ENCODE measurements around the gene RIPK1. TPM values are rescaled to one million over a fixed set of nuclear protein-coding genes. Genes with fewer than 3 reads are reported as not detected.
A peak's percentile ranks its signal among the peaks of the same experiment; 100 is the strongest.

The RIPK1 gene
- total RNA-seq, 4 donors from 2014 or later = 8.6 to 12.0 (median 10.3) TPM

DNA sequence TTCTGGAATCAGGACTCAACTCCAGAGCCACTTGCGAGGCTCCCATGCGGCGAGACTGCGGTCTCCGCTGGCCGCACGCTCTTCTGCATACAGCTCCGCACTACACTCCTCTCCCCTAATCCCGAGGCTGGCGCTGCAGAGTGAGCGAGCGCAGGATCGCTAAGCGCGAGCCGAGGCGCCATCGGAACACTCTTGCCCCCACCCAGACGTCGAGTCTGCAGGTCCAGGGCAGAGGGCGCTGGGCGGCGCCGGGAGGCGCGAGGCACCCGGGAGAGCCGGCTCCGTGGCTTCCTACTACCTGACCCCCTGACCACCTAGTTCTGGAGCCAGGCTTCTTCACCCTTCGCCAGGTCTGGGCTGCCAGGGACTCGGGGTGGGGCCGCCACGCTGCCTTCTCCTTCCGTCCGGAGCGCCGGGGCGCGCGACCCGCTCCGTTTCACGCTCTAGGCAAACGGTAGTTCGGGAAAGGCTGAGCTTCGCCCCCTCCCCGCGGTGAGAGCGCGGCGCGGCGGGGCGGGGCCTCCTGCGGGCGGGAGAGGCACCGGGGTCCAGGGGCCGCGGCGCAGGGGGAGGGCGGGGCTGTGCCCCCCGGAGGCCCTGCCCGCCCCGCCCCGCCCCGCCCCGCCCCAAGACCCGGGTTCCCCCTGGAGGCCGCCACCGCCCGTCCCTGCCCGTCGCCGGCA is 94.4 kb downstream of the RIPK1 start:
- TF ChIP-seq POLR2A (IDR thresholded peaks at IDR 0.05) = peak; percentile 36 to 60
- TF ChIP-seq, protein P1, sequence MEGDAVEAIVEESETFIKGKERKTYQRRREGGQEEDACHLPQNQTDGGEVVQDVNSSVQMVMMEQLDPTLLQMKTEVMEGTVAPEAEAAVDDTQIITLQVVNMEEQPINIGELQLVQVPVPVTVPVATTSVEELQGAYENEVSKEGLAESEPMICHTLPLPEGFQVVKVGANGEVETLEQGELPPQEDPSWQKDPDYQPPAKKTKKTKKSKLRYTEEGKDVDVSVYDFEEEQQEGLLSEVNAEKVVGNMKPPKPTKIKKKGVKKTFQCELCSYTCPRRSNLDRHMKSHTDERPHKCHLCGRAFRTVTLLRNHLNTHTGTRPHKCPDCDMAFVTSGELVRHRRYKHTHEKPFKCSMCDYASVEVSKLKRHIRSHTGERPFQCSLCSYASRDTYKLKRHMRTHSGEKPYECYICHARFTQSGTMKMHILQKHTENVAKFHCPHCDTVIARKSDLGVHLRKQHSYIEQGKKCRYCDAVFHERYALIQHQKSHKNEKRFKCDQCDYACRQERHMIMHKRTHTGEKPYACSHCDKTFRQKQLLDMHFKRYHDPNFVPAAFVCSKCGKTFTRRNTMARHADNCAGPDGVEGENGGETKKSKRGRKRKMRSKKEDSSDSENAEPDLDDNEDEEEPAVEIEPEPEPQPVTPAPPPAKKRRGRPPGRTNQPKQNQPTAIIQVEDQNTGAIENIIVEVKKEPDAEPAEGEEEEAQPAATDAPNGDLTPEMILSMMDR (IDR thresholded peaks at IDR 0.05 in 4 of 5, conservative IDR thresholded peaks at IDR 0.05 in 1 of 5) = peak in 1 of 5 experiments; percentile 30

GRCh38 chr6:3163248-3163594 is 94.9 kb downstream of the RIPK1 start:
- Histone ChIP-seq H3K9me3 (no peaks in the 10 kb centered on the region), H3K27ac (peak overlapping the region; percentile 87 to 91 (median 88)), H3K4me1 (peaks cover 4% of the 10 kb centered on the region in 2 donors), H3K27me3 (no peaks in the 10 kb centered on the region), H3K36me3 (no peaks in the 10 kb centered on the region), H3K4me3 (peak overlapping the region; percentile 71 to 99 (median 82))
- DNase-seq = no peak
- intact Hi-C loops (cut with DNase I; ENCODE audit: low total_unique reads) (loop anchor here (2.0 to 5.0 kb wide), 2 partner anchors 96 kb away; partner anchors contain the start of genes PSMG4 and RIPK1), in situ Hi-C loops (cut with MboI; ENCODE audit: low sequenced_read_pairs in 4 of 4) (no loop called here)
- peak; percentile 5 to 22 for ATAC-seq
- TF ChIP-seq POLR2A (IDR thresholded peaks at IDR 0.05) = no peak
- TF ChIP-seq, protein P1 (IDR thresholded peaks at IDR 0.05 in 4 of 5, conservative IDR thresholded peaks at IDR 0.05 in 1 of 5) = peak in 1 of 5 experiments; percentile 12

More for the DNA sequence above, 94.4 kb downstream of the RIPK1 start:
- H3K27ac ChIP-seq = peak overlapping the region; percentile 87 to 91 (median 88)
- ATAC-seq = peak; percentile 74 to 82
- H3K4me1 ChIP-seq = peaks cover 4% of the 10 kb centered on the region in 2 donors
- no peaks in the 10 kb centered on the region for H3K36me3 ChIP-seq
- DNase-seq = peak; percentile 40 to 60
- no peaks in the 10 kb centered on the region for H3K9me3 ChIP-seq
- H3K4me3 ChIP-seq = peak overlapping the region; percentile 71 to 99 (median 82)
- H3K27me3 ChIP-seq = no peaks in the 10 kb centered on the region
- in situ Hi-C loops (cut with MboI; ENCODE audit: low sequenced_read_pairs in 4 of 4) (no loop called here), intact Hi-C loops (cut with DNase I; ENCODE audit: low total_unique reads) (loop anchor here (2.0 to 5.0 kb wide), 2 partner anchors 95 to 96 kb away; partner anchors contain the start of genes PSMG4 and RIPK1)

DNA sequence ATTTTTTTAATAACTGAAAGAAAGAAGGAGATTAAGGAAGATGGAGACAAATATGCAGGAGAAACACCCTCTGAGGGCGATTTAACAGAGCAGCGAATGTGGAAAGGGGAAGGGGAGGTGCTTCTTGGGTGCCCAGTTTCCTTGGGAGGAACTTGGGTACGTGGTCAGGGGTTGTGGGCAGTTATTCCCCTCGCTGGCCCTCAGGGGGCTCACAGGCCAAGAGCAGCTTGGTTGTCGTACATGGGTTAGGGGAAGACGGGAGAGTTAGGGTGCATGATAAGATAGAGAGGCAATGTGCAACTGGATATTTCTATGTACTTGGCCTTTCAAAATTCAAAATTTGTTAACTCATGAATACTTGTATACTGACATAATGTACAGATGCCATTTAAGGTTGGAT is 96.1 kb downstream of the RIPK1 start:
- H3K4me1 ChIP-seq = peaks cover 4% of the 10 kb centered on the region in 2 donors
- no peak overlapping the region for H3K27ac ChIP-seq
- DNase-seq = no peak
- no peak for ATAC-seq
- TF ChIP-seq POLR2A (IDR thresholded peaks at IDR 0.05) = no peak
- TF ChIP-seq, protein P1 (IDR thresholded peaks at IDR 0.05 in 4 of 5, conservative IDR thresholded peaks at IDR 0.05 in 1 of 5) = no peak
- H3K9me3 ChIP-seq = no peaks in the 10 kb centered on the region
- intact Hi-C loops (cut with DNase I; ENCODE audit: low total_unique reads) (loop anchor here (5.0 kb wide), 1 partner anchor 97 kb away; the partner anchor contains the start of gene RIPK1), in situ Hi-C loops (cut with MboI; ENCODE audit: low sequenced_read_pairs in 4 of 4) (no loop called here)
- H3K36me3 ChIP-seq = no peaks in the 10 kb centered on the region
- no peak overlapping the region for H3K4me3 ChIP-seq
- no peaks in the 10 kb centered on the region for H3K27me3 ChIP-seq

Other genes with a start within 250 kb of the RIPK1 start
- gene SERPINB1, start 226.6 kb upstream of the RIPK1 start, total RNA-seq = 10 to 100 TPM; 14.0 to 29.9 (median 24.9) TPM
- gene SERPINB9, start 165.2 kb upstream of the RIPK1 start, total RNA-seq = 1 to 10 TPM; 1.0 to 2.1 (median 1.6) TPM
- gene SERPINB6, start 96.9 kb upstream of the RIPK1 start, total RNA-seq = 100 to 1,000 TPM; 114 to 260 (median 189) TPM
- 10 to 100 TPM; 46.7 to 94.5 (median 60.3) TPM for gene NQO2, start 68.6 kb upstream of the RIPK1 start, total RNA-seq
- gene BPHL, start 50.2 kb downstream of the RIPK1 start, total RNA-seq = 1 to 10 TPM; 4.7 to 8.7 (median 5.8) TPM
- gene TUBB2A, start 89.0 kb downstream of the RIPK1 start, total RNA-seq = 10 to 100 TPM; 18.9 to 53.1 (median 27.0) TPM
- gene TUBB2B, start 159.2 kb downstream of the RIPK1 start, total RNA-seq = 1 to 10 TPM; 1.5 to 3.5 (median 1.9) TPM
- gene PSMG4, start 190.5 kb downstream of the RIPK1 start, total RNA-seq = 10 to 100 TPM; 16.4 to 27.6 (median 22.0) TPM

Data from gastrocnemius medialis (tissue), 4 donors.